DOHH2 (cell line): ENCODE results near the gene CEP295NL.

Source experiments
- EZH2phosphoT487 ChIP-seq: fragments of 200-600 bp; sonication (generic); IDR thresholded peaks from 2 replicates; pipeline ENCODE4 v1.6.1; 2017; ENCODE audit warnings: borderline replicate concordance, mild to moderate bottlenecking, antibody characterized with exemption, low read length, moderate library complexity, mixed read lengths
- TF ChIP-seq, protein P1 (sequence below): fragments of 200-600 bp; sonication (generic); IDR thresholded peaks from one replicate; pipeline ENCODE4 v1.5.1; 2014; ENCODE audit warnings: antibody characterized with exemption, mild to moderate bottlenecking, low read depth, low read length; ENCODE audit not compliant: poor library complexity, severe bottlenecking

DNA sequence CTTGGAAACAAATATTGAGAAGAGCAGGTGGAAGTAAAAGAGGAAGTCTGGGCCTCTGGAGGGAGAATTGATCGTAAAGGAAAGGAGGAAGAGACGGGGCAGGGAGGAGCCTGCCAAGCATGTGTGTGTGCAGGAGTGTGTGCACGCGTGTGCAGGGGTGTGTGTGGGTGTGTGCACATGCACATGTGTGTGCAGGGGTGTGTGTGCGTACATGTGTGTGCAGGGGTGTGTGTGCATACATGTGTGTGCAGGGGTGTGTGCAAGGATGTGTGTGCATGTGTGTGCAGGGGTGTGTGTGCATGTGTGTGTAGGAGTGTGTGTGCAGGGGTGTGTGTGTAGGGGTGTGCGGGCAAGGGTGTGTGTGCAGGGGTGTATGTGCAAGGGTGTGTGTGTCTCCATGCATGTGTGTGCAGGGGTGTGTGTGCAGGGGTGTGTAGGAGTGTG is 10.0 kb downstream of the CEP295NL start:
- TF ChIP-seq, protein P1, sequence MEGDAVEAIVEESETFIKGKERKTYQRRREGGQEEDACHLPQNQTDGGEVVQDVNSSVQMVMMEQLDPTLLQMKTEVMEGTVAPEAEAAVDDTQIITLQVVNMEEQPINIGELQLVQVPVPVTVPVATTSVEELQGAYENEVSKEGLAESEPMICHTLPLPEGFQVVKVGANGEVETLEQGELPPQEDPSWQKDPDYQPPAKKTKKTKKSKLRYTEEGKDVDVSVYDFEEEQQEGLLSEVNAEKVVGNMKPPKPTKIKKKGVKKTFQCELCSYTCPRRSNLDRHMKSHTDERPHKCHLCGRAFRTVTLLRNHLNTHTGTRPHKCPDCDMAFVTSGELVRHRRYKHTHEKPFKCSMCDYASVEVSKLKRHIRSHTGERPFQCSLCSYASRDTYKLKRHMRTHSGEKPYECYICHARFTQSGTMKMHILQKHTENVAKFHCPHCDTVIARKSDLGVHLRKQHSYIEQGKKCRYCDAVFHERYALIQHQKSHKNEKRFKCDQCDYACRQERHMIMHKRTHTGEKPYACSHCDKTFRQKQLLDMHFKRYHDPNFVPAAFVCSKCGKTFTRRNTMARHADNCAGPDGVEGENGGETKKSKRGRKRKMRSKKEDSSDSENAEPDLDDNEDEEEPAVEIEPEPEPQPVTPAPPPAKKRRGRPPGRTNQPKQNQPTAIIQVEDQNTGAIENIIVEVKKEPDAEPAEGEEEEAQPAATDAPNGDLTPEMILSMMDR: no peak
- TF ChIP-seq EZH2phosphoT487: no peak
